Caco-2 (cell line): Measurements from ENCODE around the gene TNP2. TPM values are rescaled to one million over a fixed set of nuclear protein-coding genes. Genes with fewer than 3 reads are reported as not detected.
"Not testable (repeated sequence)": the region's sequence is repeated elsewhere in the genome, so short reads cannot be mapped to it uniquely, and the experiment has no call there.

Source experiments
- BruUV-seq: library from RNA; stranded (reverse); fragments of 400-500 nt; replicated peaks from 2 replicates; lab custom pipeline; 2021; lab: Mats Ljungman, UMichigan
- CTCF ChIA-PET: fragments of 300-600 bp; sonication (Branson Sonifier 250); formaldehyde crosslinking; loops from one replicate; lab custom pipeline; 2022; ENCODE audit warnings: antibody characterized with exemption; lab: Charles Lee
- POLR2A ChIA-PET: fragments of 300-600 bp; sonication (Branson Sonifier 250); formaldehyde crosslinking; loops from one replicate; lab custom pipeline; 2022; ENCODE audit warnings: antibody characterized with exemption; lab: Charles Lee
- DNase-seq, 2 experiments: peaks; one replicate each; pipeline versions ENCODE4 v3.0.0 to v3.0.0-alpha.2; 2020 to 2022
- H3K27me3 ChIP-seq: replicated peaks from 2 replicates; pipeline ENCODE4 v1.6.0; 2011; ENCODE audit warnings: low read length; ENCODE audit not compliant: control insufficient read depth, insufficient read depth
- H3K36me3 ChIP-seq: 2 replicates; pipeline ENCODE4 v1.5.1; 2011; ENCODE audit warnings: low read length; ENCODE audit not compliant: control insufficient read depth, insufficient read depth
- H3K4me1 ChIP-seq: fragments of 250-450 bp; sonication (Bioruptor Pico); 2 replicates; pipeline ENCODE4 v1.5.1; 2020; ENCODE audit warnings: mild to moderate bottlenecking
- H3K4me3 ChIP-seq: 2 replicates; pipeline ENCODE4 v1.5.1; 2011; ENCODE audit warnings: low read depth, mild to moderate bottlenecking, control low read depth, low read length
- H3K9me3 ChIP-seq: fragments of 250-450 bp; sonication (Bioruptor Pico); 2 replicates; pipeline ENCODE4 v1.5.1; 2020; ENCODE audit warnings: mild to moderate bottlenecking, moderate library complexity
- H3K27ac Mint-ChIP-seq: one replicate; pipeline ENCODE4 v1.8.0; 2022; ENCODE audit warnings: mixed read lengths; ENCODE audit not compliant: unreplicated experiment
- H3K27me3 Mint-ChIP-seq: one replicate; pipeline ENCODE4 v1.8.0; 2022; ENCODE audit warnings: mixed read lengths; ENCODE audit not compliant: insufficient read depth, unreplicated experiment
- H3K36me3 Mint-ChIP-seq: one replicate; pipeline ENCODE4 v1.8.0; 2022; ENCODE audit warnings: mild to moderate bottlenecking, mixed read lengths; ENCODE audit not compliant: insufficient read depth, unreplicated experiment
- H3K4me1 Mint-ChIP-seq: one replicate; pipeline ENCODE4 v1.8.0; 2022; ENCODE audit warnings: low read depth, mixed read lengths; ENCODE audit not compliant: unreplicated experiment
- H3K4me3 Mint-ChIP-seq: one replicate; pipeline ENCODE4 v1.8.0; 2022; ENCODE audit warnings: mild to moderate bottlenecking, moderate library complexity, mixed read lengths; ENCODE audit not compliant: unreplicated experiment
- H3K9me3 Mint-ChIP-seq: one replicate; pipeline ENCODE4 v1.8.0; 2022; ENCODE audit warnings: mixed read lengths; ENCODE audit not compliant: unreplicated experiment
- CTCF ChIP-seq, 2 experiments: fragments of 200-600 bp in 1 of 2; IDR thresholded peaks; 1 replicate in 1 of 2; 2 replicates in 1 of 2; pipeline versions ENCODE4 v1.5.1 to v1.8.0; 2011 to 2022; ENCODE audit warnings: antibody characterized with exemption in 1 of 2, control low read depth in 1 of 2, inconsistent platforms in 1 of 2, low read depth in 1 of 2, low read length in 1 of 2, mild to moderate bottlenecking in 1 of 2, moderate library complexity in 1 of 2; ENCODE audit not compliant: insufficient read depth in 1 of 2, severe bottlenecking in 1 of 2, unreplicated experiment in 1 of 2
- intact Hi-C: fragments of 100-400 bp; cut with micrococcal nuclease; formaldehyde crosslinking; loops from one replicate; pipeline ENCODE4 v1.10.0; 2022; ENCODE audit not compliant: unreplicated experiment
- total RNA-seq: library from RNA; stranded (reverse); gene quantifications from 2 replicates; pipeline ENCODE4 v1.2.3, GENCODE V29; 2022

Gene TNP2
- total RNA-seq, 1 experiment from 2014 or later, result not detected

- H3K4me3 ChIP-seq, result no peak overlapping the region
- ChIA-PET POLR2A (interaction anchor here (0.5 kb wide), 1 partner anchor 9 kb away, joined by 5 read pairs; no protein-coding TSS in a partner anchor), CTCF (no interaction called here)
- intact Hi-C loops, result no loop called here
- no peaks in the 10 kb centered on the region for H3K27me3 ChIP-seq
- peak in 1 of 2 experiments; percentile 13 for DNase-seq
- H3K4me1 ChIP-seq, result no peaks in the 10 kb centered on the region
- no peak overlapping the region for H3K27ac Mint-ChIP-seq
- TF ChIP-seq CTCF (IDR thresholded peaks at IDR 0.05; ENCODE audit: insufficient read depth in 1 of 2, low read depth in 1 of 2, low read length in 1 of 2, severe bottlenecking in 1 of 2, unreplicated experiment in 1 of 2), result no peak
- no peaks in the 10 kb centered on the region for H3K36me3 ChIP-seq
- no peaks in the 10 kb centered on the region for H3K36me3 Mint-ChIP-seq
- no peaks in the 10 kb centered on the region for H3K9me3 ChIP-seq
- no TSS peak for BruUV-seq
- H3K27me3 Mint-ChIP-seq, result no peaks in the 10 kb centered on the region
- no peaks in the 10 kb centered on the region for H3K9me3 Mint-ChIP-seq
- no peak overlapping the region for H3K4me3 Mint-ChIP-seq
- no peaks in the 10 kb centered on the region for H3K4me1 Mint-ChIP-seq
Measured at GRCh38 chr16:11224096-11224893, 44.8 kb downstream of the TNP2 start.

- H3K27ac Mint-ChIP-seq, CTCF ChIA-PET, BruUV-seq, H3K4me1 ChIP-seq, intact Hi-C loops, H3K27me3 ChIP-seq, H3K9me3 ChIP-seq, POLR2A ChIA-PET, H3K4me1 Mint-ChIP-seq, H3K4me3 ChIP-seq, H3K27me3 Mint-ChIP-seq, DNase-seq, H3K9me3 Mint-ChIP-seq, H3K36me3 ChIP-seq, H3K4me3 Mint-ChIP-seq, H3K36me3 Mint-ChIP-seq: not testable (repeated sequence)
Measured at GRCh38 chr16:11220507-11220906, 48.6 kb downstream of the TNP2 start.

- no peaks in the 10 kb centered on the region for H3K9me3 Mint-ChIP-seq
Measured at GRCh38 chr16:11219178-11219577, 49.9 kb downstream of the TNP2 start.

More at GRCh38 chr16:11219178-11219577, 49.9 kb downstream of the TNP2 start:
- Histone ChIP-seq H3K36me3 (no peaks in the 10 kb centered on the region), H3K4me3 (no peak overlapping the region), H3K27me3 (no peaks in the 10 kb centered on the region), H3K9me3 (no peaks in the 10 kb centered on the region; the same call in none of the 2 replicates), H3K4me1 (no peaks in the 10 kb centered on the region)
- no peak for DNase-seq
- ChIA-PET POLR2A (no interaction called here), CTCF (no interaction called here)
- intact Hi-C loops, result no loop called here
- Mint-ChIP-seq H3K27ac (no peak overlapping the region), H3K4me1 (no peaks in the 10 kb centered on the region), H3K36me3 (no peaks in the 10 kb centered on the region), H3K27me3 (no peaks in the 10 kb centered on the region), H3K4me3 (no peak overlapping the region)
- BruUV-seq, result no TSS peak
- no peak for TF ChIP-seq CTCF (IDR thresholded peaks at IDR 0.05; ENCODE audit: insufficient read depth in 1 of 2, low read depth in 1 of 2, low read length in 1 of 2, severe bottlenecking in 1 of 2, unreplicated experiment in 1 of 2)
